ENCODE data around the gene TOR1B. TPM values are rescaled to one million over a fixed set of nuclear protein-coding genes. Genes with fewer than 3 reads are reported as not detected.
"Not testable (repeated sequence)": the region's sequence is repeated elsewhere in the genome, so short reads cannot be mapped to it uniquely, and the experiment has no call there.

TOR1B gene, protein sequence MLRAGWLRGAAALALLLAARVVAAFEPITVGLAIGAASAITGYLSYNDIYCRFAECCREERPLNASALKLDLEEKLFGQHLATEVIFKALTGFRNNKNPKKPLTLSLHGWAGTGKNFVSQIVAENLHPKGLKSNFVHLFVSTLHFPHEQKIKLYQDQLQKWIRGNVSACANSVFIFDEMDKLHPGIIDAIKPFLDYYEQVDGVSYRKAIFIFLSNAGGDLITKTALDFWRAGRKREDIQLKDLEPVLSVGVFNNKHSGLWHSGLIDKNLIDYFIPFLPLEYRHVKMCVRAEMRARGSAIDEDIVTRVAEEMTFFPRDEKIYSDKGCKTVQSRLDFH
- total RNA-seq, result 10 to 100 TPM; 19.9 to 32.0 TPM

GRCh38 chr9:129802833-129803675 lies at the start of gene TOR1B:
TOR1B (plus strand) TSS chr9:129803184; CDS start chr9:129803213, 29 bp downstream.
- ATAC-seq (replicated peaks in 1 of 2), result peak; percentile 96
- peak; percentile 93 to 98 for DNase-seq
- H3K9me3 Mint-ChIP-seq, result no peaks in the 10 kb centered on the region
- H3K27ac Mint-ChIP-seq, result peak within 1 kb of the TSS; percentile 85
- peaks cover 1 to 12% of the 10 kb centered on the region in 2 donors for H3K36me3 Mint-ChIP-seq (ENCODE audit: insufficient read depth in 2 of 2)
- no peaks in the 10 kb centered on the region for H3K27me3 Mint-ChIP-seq (ENCODE audit: low read depth)
- H3K4me1 Mint-ChIP-seq (ENCODE audit: low read depth), result peaks cover 36% of the 10 kb centered on the region
- H3K4me3 Mint-ChIP-seq, result peak within 1 kb of the TSS; percentile 94 to 96

GRCh38 chr9:129755151-129755550 lies 47.8 kb upstream of the TOR1B start:
- H3K9me3 Mint-ChIP-seq, result no peaks in the 10 kb centered on the region
- DNase-seq (no peak), ATAC-seq (replicated peaks in 1 of 2) (no peak)
- H3K27me3 Mint-ChIP-seq (ENCODE audit: low read depth), result peaks cover 21% of the 10 kb centered on the region
- no peak overlapping the region for H3K4me3 Mint-ChIP-seq
- no peak overlapping the region for H3K27ac Mint-ChIP-seq
- no peaks in the 10 kb centered on the region for H3K36me3 Mint-ChIP-seq (ENCODE audit: insufficient read depth in 2 of 2)
- peaks cover 32% of the 10 kb centered on the region for H3K4me1 Mint-ChIP-seq (ENCODE audit: low read depth)

DNA sequence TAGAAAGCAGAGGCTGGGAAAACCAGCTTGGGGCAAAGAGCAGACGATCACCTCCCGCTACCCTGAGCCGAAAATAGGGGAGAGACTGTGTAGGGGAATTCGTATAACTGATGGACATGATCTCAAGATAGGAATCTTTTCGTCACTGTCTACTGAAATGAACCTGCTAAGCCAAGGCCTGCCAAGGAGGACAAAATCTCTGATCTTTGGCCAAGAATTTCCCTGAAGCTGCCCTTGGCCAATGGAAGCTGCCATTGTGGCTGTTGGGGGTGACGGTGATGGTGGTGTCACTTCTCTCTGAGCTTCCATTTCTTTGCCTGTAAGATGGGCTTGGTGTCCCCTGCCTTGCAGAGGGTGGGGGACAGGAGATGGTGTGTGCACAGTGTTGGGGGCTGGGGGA lies 46.8 kb upstream of the TOR1B start:
- H3K27ac Mint-ChIP-seq, result no peak overlapping the region
- ATAC-seq (replicated peaks in 1 of 2), result no peak
- no peak for DNase-seq
- no peaks in the 10 kb centered on the region for H3K9me3 Mint-ChIP-seq
- peaks cover 21% of the 10 kb centered on the region for H3K27me3 Mint-ChIP-seq (ENCODE audit: low read depth)
- peaks cover 32% of the 10 kb centered on the region for H3K4me1 Mint-ChIP-seq (ENCODE audit: low read depth)
- H3K36me3 Mint-ChIP-seq (ENCODE audit: insufficient read depth in 2 of 2), result no peaks in the 10 kb centered on the region
- no peak overlapping the region for H3K4me3 Mint-ChIP-seq

DNA sequence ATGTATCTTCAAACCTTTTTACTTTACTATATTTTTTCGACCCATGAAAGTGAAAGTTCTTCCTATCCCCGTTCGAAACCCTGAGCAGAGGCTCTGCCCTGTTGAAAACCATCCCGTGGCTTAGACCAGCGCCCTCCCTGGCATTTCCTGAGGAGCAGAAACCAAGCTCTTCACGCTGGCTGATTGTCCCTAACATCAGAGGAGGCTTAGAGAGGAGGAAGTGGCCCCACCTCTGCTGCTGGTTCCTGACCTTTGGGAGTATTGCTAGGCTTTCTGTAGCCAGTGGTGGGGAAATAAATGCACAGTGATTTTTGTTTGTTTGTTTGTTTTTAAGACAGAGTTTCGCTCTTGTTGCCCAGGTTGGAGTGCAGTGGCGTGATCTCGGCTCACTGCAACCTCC lies 45.9 kb upstream of the TOR1B start:
- Mint-ChIP-seq H3K27me3 (ENCODE audit: low read depth) (peaks cover 21% of the 10 kb centered on the region), H3K4me3 (no peak overlapping the region), H3K4me1 (ENCODE audit: low read depth) (peaks cover 32% of the 10 kb centered on the region), H3K9me3 (no peaks in the 10 kb centered on the region), H3K27ac (no peak overlapping the region), H3K36me3 (ENCODE audit: insufficient read depth in 2 of 2) (no peaks in the 10 kb centered on the region)
- ATAC-seq (replicated peaks in 1 of 2), result no peak
- no peak for DNase-seq

DNA sequence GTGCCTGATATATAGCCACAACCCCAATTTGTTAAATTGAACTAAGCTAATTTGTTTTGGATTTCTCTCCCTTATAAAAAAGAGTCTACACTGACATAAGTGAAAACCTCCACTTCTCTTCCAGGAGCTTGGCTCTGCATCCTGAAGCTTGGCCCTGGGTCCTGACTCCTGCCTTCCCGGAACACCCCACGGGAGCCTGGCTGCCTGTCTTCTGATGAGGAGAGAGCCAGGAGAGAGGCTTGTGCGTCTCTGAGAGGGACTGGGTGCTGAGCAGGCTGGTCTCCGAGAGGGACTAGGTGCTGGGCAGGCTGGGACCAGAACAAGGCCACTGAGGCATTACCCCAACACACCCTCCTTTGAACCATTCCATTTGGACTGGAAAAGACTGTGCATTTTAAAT lies 43.7 kb upstream of the TOR1B start:
- no peaks in the 10 kb centered on the region for H3K9me3 Mint-ChIP-seq

DNA sequence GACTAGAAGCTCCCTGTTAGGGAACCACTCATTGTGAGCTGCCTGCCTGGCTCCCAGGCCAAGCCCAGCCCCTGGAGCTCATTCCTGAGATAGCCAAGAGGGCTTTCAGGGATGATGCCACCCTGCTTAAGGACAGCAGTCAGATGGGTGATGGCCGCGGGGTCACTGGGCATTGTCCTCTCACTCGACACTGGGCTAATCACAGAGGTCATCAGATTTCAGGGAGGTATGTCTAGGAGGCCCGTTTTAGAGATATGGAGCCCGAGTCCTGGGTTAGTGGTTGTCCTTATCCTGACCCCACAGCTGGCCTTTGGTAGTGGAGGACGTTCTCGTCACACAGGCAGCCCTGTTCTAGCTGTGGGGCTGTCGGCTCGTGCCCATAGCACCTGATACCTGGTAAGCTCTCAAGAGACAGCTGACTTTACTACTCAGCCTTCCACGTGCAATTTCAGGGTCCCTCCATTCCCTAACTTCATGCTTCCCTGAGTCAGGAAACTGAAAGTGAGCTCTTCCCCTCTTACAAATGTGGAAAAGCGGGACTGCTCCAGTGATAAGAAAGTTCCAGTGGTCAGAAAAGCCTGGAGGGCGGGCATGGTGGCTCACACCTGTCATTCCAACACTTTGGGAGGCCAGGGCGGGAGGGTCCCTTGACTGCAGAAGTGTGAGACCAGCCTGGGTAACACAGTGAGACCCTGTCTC lies 43.0 kb upstream of the TOR1B start:
- H3K36me3 Mint-ChIP-seq (ENCODE audit: insufficient read depth in 2 of 2), result no peaks in the 10 kb centered on the region
- no peaks in the 10 kb centered on the region for H3K9me3 Mint-ChIP-seq
- H3K4me3 Mint-ChIP-seq, result no peak overlapping the region
- ATAC-seq (replicated peaks in 1 of 2) (no peak), DNase-seq (no peak)
- H3K27ac Mint-ChIP-seq, result no peak overlapping the region
- H3K27me3 Mint-ChIP-seq (ENCODE audit: low read depth), result peaks cover 6% of the 10 kb centered on the region
- H3K4me1 Mint-ChIP-seq (ENCODE audit: low read depth), result peaks cover 19% of the 10 kb centered on the region

More for the DNA sequence above, 43.7 kb upstream of the TOR1B start:
- H3K27ac Mint-ChIP-seq, result no peak overlapping the region
- ATAC-seq (replicated peaks in 1 of 2) (no peak), DNase-seq (no peak)
- peaks cover 19% of the 10 kb centered on the region for H3K4me1 Mint-ChIP-seq (ENCODE audit: low read depth)
- peaks cover 6% of the 10 kb centered on the region for H3K27me3 Mint-ChIP-seq (ENCODE audit: low read depth)
- no peaks in the 10 kb centered on the region for H3K36me3 Mint-ChIP-seq (ENCODE audit: insufficient read depth in 2 of 2)
- no peak overlapping the region for H3K4me3 Mint-ChIP-seq

DNA sequence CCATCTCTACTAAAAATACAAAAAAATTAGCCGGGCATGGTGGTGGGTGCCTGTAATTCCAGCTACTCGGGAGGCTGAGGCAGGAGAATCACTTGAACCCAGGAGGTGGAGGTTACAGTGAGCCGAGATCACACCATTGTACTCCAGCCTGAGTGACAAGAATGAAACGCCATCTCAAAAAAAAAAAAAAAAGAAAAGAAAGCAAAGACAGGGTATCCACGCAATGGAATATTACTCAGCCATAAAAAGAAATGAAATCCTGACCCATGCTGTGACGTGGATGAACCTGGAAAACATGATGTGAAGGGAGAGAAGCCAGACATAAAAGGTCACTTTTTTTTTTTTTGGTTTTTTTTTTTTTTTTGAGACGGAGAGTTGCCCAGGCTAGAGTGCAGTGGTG lies 42.2 kb upstream of the TOR1B start:
- not testable (repeated sequence) for DNase-seq; H3K27me3 Mint-ChIP-seq (ENCODE audit: low read depth); ATAC-seq (replicated peaks in 1 of 2); H3K4me3 Mint-ChIP-seq; H3K36me3 Mint-ChIP-seq (ENCODE audit: insufficient read depth in 2 of 2); H3K9me3 Mint-ChIP-seq; H3K27ac Mint-ChIP-seq
- peaks cover 19% of the 10 kb centered on the region for H3K4me1 Mint-ChIP-seq (ENCODE audit: low read depth)

- peaks cover 6% of the 10 kb centered on the region for H3K27me3 Mint-ChIP-seq (ENCODE audit: low read depth)
- DNase-seq (no peak), ATAC-seq (replicated peaks in 1 of 2) (no peak)
- H3K4me3 Mint-ChIP-seq, result no peak overlapping the region
- H3K36me3 Mint-ChIP-seq (ENCODE audit: insufficient read depth in 2 of 2), result no peaks in the 10 kb centered on the region
- H3K27ac Mint-ChIP-seq, result no peak overlapping the region
- peaks cover 19% of the 10 kb centered on the region for H3K4me1 Mint-ChIP-seq (ENCODE audit: low read depth)
- no peaks in the 10 kb centered on the region for H3K9me3 Mint-ChIP-seq
These were observed 41.6 kb upstream of the TOR1B start for GRCh38 chr9:129761293-129761900.

GRCh38 chr9:129761901-129762369 lies 41.0 kb upstream of the TOR1B start:
- H3K36me3 Mint-ChIP-seq (ENCODE audit: insufficient read depth in 2 of 2), result no peaks in the 10 kb centered on the region
- H3K9me3 Mint-ChIP-seq, result no peaks in the 10 kb centered on the region

GRCh38 chr9:129762370-129762984 lies 40.5 kb upstream of the TOR1B start:
- H3K36me3 Mint-ChIP-seq (ENCODE audit: insufficient read depth in 2 of 2); ATAC-seq (replicated peaks in 1 of 2); H3K27ac Mint-ChIP-seq; H3K4me3 Mint-ChIP-seq; H3K4me1 Mint-ChIP-seq (ENCODE audit: low read depth); H3K9me3 Mint-ChIP-seq; H3K27me3 Mint-ChIP-seq (ENCODE audit: low read depth); DNase-seq: not testable (repeated sequence)

More at GRCh38 chr9:129761901-129762369, 41.0 kb upstream of the TOR1B start:
- Mint-ChIP-seq H3K27ac (no peak overlapping the region), H3K4me1 (ENCODE audit: low read depth) (peaks cover 15% of the 10 kb centered on the region), H3K4me3 (no peak overlapping the region), H3K27me3 (ENCODE audit: low read depth) (peaks cover 6% of the 10 kb centered on the region)
- DNase-seq (no peak), ATAC-seq (replicated peaks in 1 of 2) (no peak)

DNA sequence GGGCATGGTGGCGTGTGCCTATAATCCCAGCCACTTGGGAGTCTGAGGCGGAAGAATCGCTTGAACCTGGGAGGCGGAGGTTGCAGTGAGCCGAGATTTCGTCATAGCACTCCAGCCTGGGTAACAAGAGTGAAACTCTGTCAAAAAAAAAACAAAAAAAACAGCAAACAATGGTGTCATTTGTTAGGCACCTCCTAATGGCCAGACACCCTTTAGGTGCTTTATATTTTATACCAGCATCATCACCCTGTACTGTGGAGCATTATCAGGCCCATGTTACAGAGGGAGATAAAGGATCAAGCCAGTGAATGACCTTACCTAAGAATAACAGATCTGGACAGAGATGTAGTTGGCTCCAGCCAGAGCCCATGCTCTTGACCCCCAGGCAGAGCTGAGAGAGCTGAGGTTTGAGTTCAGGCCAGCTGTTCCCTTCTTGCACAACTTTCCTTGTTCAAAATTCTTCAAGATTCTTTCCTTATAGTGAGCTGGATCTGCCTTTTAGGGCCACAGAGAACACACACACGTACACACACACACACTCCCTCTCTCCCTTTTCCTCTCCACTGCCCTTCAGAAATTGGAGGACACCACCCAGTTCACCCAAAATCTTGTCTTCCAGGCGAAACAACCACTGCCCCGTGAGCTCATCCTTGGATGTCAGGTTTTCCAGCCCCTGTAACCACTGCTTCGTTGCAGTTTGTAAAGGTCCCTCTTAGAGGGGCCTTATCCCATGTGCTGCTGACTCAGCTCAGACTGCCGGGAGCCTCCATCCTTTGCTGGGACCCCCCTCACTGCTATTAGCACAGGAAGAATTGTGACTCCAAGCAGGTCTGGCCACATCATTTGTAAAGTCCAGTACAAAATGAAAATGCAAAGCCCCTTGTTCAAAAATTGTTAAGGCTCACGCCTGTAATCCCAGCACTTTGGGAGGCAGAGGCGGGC lies 39.7 kb upstream of the TOR1B start:
- ATAC-seq (replicated peaks in 1 of 2) (no peak), DNase-seq (no peak)
- no peaks in the 10 kb centered on the region for H3K9me3 Mint-ChIP-seq
- H3K27me3 Mint-ChIP-seq (ENCODE audit: low read depth), result peaks cover 2% of the 10 kb centered on the region
- H3K36me3 Mint-ChIP-seq (ENCODE audit: insufficient read depth in 2 of 2), result no peaks in the 10 kb centered on the region
- H3K4me1 Mint-ChIP-seq (ENCODE audit: low read depth), result peaks cover 2% of the 10 kb centered on the region
- no peak overlapping the region for H3K27ac Mint-ChIP-seq
- no peak overlapping the region for H3K4me3 Mint-ChIP-seq
